AG04449 (cell line): ENCODE data around the gene PPM1L.

ENCODE experiments used
- CTCF ChIA-PET: fragments of 350-600 bp; formaldehyde crosslinking; extraction: SDS; loops from one replicate; lab custom pipeline; 2021; ENCODE audit warnings: antibody characterized with exemption; lab: Yijun Ruan, JAX
- POLR2A ChIA-PET: fragments of 400-600, 350-600 bp; formaldehyde crosslinking; extraction: SDS; loops from one replicate; lab custom pipeline; 2020; ENCODE audit warnings: antibody characterized with exemption, inconsistent platforms; lab: Yijun Ruan, JAX
- DNase-seq: peaks from one replicate; pipeline ENCODE4 v3.0.0-alpha.2; 2010; ENCODE audit warnings: low read depth, low spot score
- H3K4me3 ChIP-seq: 2 replicates; pipeline ENCODE4 v1.5.1; 2011; ENCODE audit warnings: low read depth, mild to moderate bottlenecking, control low read depth, low read length
- TF ChIP-seq, protein P1 (sequence below): IDR thresholded peaks from one replicate; pipeline ENCODE4 v1.5.1; 2011; ENCODE audit warnings: mild to moderate bottlenecking, moderate library complexity, low read length, control low read depth, inconsistent platforms; ENCODE audit not compliant: insufficient read depth; ENCODE audit errors: missing control alignments

Gene PPM1L

DNA sequence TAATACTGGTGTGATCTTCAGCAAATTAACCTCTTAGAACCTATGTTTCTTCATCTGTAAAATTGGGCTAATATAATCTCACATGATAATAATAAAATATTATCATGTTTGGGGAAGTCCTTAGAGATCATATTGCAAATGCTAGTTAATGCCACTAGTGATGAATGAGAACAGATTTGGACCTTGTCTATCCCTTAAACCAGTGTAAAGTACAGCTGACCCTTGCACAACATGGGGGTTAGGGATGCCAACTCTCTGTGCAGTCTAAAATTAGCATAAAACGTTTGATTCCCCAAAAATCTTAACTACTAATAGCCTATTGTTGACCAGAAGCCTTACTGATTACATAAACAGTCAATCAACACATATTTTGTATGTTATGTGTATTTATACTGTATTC lies 207.9 kb downstream of the PPM1L start:
- no peak overlapping the region for H3K4me3 ChIP-seq
- ChIA-PET CTCF (interaction anchor here (1.4 kb wide), 1 partner anchor 22 kb away, joined by 3 read pairs; no protein-coding TSS in a partner anchor), POLR2A (no interaction called here)
- TF ChIP-seq, protein P1, sequence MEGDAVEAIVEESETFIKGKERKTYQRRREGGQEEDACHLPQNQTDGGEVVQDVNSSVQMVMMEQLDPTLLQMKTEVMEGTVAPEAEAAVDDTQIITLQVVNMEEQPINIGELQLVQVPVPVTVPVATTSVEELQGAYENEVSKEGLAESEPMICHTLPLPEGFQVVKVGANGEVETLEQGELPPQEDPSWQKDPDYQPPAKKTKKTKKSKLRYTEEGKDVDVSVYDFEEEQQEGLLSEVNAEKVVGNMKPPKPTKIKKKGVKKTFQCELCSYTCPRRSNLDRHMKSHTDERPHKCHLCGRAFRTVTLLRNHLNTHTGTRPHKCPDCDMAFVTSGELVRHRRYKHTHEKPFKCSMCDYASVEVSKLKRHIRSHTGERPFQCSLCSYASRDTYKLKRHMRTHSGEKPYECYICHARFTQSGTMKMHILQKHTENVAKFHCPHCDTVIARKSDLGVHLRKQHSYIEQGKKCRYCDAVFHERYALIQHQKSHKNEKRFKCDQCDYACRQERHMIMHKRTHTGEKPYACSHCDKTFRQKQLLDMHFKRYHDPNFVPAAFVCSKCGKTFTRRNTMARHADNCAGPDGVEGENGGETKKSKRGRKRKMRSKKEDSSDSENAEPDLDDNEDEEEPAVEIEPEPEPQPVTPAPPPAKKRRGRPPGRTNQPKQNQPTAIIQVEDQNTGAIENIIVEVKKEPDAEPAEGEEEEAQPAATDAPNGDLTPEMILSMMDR, result no peak
- DNase-seq, result no peak

DNA sequence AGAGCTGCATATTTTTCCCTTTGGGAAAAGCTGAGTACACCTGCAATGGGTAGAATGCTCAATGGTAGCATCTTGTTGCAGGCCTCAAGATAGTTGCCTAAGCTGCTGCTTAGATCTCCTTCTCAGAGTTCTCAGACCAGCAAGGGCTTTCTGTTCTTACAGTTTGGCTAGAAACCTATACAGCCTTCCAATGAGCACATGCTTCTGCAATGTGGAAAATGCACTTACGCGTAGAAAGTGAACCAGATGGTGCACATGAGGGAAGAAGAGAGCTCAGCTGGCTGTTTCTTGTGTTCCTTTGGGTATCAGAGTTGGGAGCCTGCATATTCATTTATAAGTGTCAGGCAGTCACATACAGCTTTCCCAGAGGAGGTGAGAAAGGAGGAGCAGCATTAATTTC lies 212.7 kb downstream of the PPM1L start:
- DNase-seq, result peak; percentile 12
- CTCF ChIA-PET, result no interaction called here
- POLR2A ChIA-PET, result no interaction called here
- no peak overlapping the region for H3K4me3 ChIP-seq
- TF ChIP-seq, protein P1, result no peak

DNA sequence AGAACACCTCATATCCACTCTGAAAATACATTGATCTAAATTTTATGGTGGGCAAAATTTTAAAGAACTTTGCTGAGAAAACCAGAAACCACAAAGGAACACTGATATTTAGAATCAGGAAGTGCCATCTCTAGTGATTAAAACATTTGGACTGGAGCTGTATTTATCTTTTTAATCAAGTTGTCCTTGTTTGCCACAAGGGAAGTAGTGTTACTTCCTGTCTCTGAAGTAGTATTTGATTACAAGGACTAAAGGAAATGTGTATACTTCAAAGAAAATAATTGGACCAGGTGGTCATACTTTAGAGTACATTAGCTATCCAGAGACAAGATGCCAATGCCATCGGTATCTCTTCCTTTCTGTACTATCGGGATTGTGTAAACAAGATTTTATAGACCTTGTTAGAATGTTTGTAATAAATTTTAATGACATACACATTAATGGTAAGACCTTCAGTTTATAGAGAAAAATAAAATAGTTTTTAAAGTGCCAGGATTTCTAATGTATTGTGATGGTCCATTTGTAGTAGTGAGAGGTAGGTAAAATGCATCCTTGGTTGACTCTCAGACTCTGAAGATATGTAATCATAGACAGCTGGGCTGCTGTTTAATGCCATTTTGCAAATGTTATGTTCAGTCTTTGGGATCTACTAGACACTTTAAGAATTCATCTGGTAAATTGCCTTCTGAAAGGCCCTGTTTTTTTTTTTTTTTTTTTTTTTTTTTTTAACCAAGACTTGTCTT lies 217.2 kb downstream of the PPM1L start:
- ChIA-PET POLR2A (no interaction called here), CTCF (no interaction called here)
- TF ChIP-seq, protein P1, result no peak
- H3K4me3 ChIP-seq, result no peak overlapping the region
- no peak for DNase-seq

DNA sequence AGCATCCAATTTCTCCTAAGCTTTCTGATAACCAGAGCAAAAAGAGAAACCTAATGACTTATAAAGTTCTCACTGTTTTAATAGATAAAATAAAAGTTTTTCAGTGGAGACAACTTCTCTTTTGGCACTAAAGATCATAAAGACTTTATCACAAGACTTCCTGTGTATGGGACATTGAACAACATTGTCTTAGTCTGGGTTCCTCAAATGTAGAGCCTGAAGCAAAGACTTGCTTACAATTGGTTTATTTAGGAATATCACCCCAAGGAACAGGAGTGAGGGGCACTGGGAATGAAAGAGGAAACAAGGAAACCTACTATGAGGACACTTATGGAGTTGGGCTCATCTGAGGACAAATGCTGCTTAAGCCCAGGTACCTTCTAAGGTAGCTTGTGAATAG lies 221.7 kb downstream of the PPM1L start:
- ChIA-PET POLR2A (no interaction called here), CTCF (no interaction called here)
- no peak overlapping the region for H3K4me3 ChIP-seq
- no peak for DNase-seq
- TF ChIP-seq, protein P1, result no peak

DNA sequence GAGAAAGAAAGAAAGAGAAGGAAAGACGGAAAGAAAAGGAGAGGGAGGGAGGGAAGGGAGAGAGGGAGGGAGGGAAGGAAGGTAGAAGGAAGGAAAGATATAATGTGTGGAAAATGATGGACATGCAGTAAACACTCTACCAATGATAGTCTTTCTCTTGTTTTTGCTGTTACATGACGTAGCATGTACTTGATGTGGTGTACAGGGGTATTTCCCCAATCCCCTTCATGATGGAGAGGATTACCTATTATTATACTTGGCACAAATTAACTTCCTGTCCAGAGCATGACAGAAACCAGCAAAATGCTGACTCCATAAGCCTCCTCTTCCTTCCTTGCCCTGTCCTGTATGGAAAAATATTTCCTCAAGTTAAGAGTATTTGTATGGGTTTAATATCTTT lies 224.7 kb downstream of the PPM1L start:
- ChIA-PET POLR2A (no interaction called here), CTCF (no interaction called here)
- H3K4me3 ChIP-seq, result no peak overlapping the region
- TF ChIP-seq, protein P1, result no peak
- no peak for DNase-seq

DNA sequence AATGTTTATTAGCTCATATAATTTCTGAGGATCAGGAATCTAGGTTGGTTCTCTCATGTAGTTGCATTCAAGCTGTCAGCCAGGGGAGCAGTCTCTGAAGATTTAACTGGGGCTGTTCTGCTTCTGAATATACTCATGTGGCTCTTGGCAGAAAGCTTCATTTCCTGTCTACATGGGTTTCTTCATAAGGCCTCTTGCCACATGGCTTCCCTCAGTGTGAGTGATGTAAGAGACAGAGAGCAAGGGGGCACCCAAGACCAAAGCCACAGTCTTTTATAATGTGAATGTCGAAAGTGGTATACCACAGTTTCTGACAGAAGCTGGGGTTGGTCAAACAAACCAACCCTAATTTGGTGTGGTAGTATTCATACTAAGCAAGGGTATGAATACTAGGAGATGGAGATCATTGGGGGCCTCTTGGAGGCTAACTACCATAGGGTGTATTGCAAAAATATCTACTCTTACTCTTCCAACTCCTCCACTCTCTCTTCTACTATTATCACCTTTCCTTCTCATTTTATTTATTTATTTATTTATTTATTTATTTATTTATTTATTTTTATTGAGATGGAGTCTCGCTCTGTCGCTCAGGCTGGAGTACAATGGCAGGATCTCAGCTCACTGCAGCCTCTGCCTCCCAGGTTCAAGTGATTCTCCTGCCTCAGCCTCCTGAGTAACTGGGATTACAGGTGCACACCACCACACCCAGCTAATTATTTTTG lies 225.3 kb downstream of the PPM1L start:
- no peak overlapping the region for H3K4me3 ChIP-seq
- ChIA-PET POLR2A (no interaction called here), CTCF (no interaction called here)
- TF ChIP-seq, protein P1, result no peak
- no peak for DNase-seq
